HepG2 (cell line): ENCODE measurements around the gene CHD9. TPM values are rescaled to one million over a fixed set of nuclear protein-coding genes. Genes with fewer than 3 reads are reported as not detected.

Experiments used
- CCDC6 ChIP-seq: sonication (generic); formaldehyde crosslinking; IDR thresholded peaks from 2 replicates; pipeline ENCODE4 v1.8.1; 2022; ENCODE audit warnings: mild to moderate bottlenecking, missing genetic modification reagents, moderate library complexity
- FOXK1 ChIP-seq: sonication (generic); formaldehyde crosslinking; IDR thresholded peaks from 2 replicates; pipeline ENCODE4 v1.4.0; 2020; ENCODE audit warnings: low read depth, missing genetic modification reagents, borderline replicate concordance
- NR1H2 ChIP-seq: sonication (generic); formaldehyde crosslinking; IDR thresholded peaks from 2 replicates; pipeline ENCODE4 v1.8.1; 2022; ENCODE audit warnings: low read depth, missing genetic modification reagents, borderline replicate concordance
- POGZ ChIP-seq: sonication (generic); formaldehyde crosslinking; IDR thresholded peaks from 2 replicates; pipeline ENCODE4 v1.4.0; 2020; ENCODE audit warnings: mild to moderate bottlenecking, missing genetic modification reagents
- RXRB ChIP-seq: IDR thresholded peaks from 2 replicates; pipeline ENCODE4 v1.6.1; 2016; ENCODE audit warnings: borderline replicate concordance, missing genetic modification reagents, missing compliant biosample characterization
- SP2 ChIP-seq: sonication (generic); formaldehyde crosslinking; IDR thresholded peaks from 2 replicates; pipeline ENCODE4 v1.5.1; 2020; ENCODE audit warnings: mild to moderate bottlenecking, missing genetic modification reagents
- SRSF4 ChIP-seq: fragments of 200-400 bp; formaldehyde crosslinking; IDR thresholded peaks from one replicate; pipeline ENCODE4 v1.6.1; 2018; ENCODE audit warnings: mild to moderate bottlenecking, low read depth, low read length, moderate library complexity; ENCODE audit not compliant: poor library complexity, severe bottlenecking
- TBX2 ChIP-seq: sonication (generic); formaldehyde crosslinking; IDR thresholded peaks from 2 replicates; pipeline ENCODE4 v1.5.0; 2020; ENCODE audit warnings: missing genetic modification reagents, mild to moderate bottlenecking, borderline replicate concordance
- YEATS2 ChIP-seq: sonication (generic); formaldehyde crosslinking; IDR thresholded peaks from 2 replicates; pipeline ENCODE4 v1.4.0; 2020; ENCODE audit warnings: missing genetic modification reagents, borderline replicate concordance
- ZBTB21 ChIP-seq: sonication (generic); formaldehyde crosslinking; IDR thresholded peaks from 2 replicates; pipeline ENCODE4 v1.4.0; 2020; ENCODE audit warnings: missing genetic modification reagents
- ZNF282 ChIP-seq: fragments of 450-650 bp; IDR thresholded peaks from 2 replicates; pipeline ENCODE4 v1.6.1; 2018; ENCODE audit not compliant: partially characterized antibody
- ZNF3 ChIP-seq: IDR thresholded peaks from 2 replicates; pipeline ENCODE4 v1.7.0; 2017; ENCODE audit warnings: inconsistent platforms
- ZNF451 ChIP-seq: sonication (generic); formaldehyde crosslinking; IDR thresholded peaks from 2 replicates; pipeline ENCODE4 v1.5.0; 2020; ENCODE audit warnings: mild to moderate bottlenecking, missing genetic modification reagents
- ZNF468 ChIP-seq: sonication (generic); formaldehyde crosslinking; IDR thresholded peaks from 2 replicates; pipeline ENCODE4 v1.8.0; 2022; ENCODE audit warnings: mild to moderate bottlenecking, moderate library complexity, missing genetic modification reagents
- ZNF724P ChIP-seq: sonication (generic); formaldehyde crosslinking; IDR thresholded peaks from 2 replicates; pipeline ENCODE4 v1.8.0; 2022; ENCODE audit warnings: missing genetic modification reagents, borderline replicate concordance
- polyA plus RNA-seq, 8 experiments: library from polyadenylated mRNA; depleted of rRNA in 3 of 8; stranded (reverse) in 7 of 8; unstranded in 1 of 8; fragments of >200 nt; fragmentation: Illumina TruSeq in 4 of 8; extraction: Trizol in 4 of 8; gene quantifications; 2 replicates each; pipeline versions ENCODE4 v1.2.1 to v1.2.3, GENCODE V29; 2011 to 2016; ENCODE audit warnings: low read depth in 4 of 8, missing spikeins in 1 of 8, mixed read lengths in 1 of 8; ENCODE audit not compliant: insufficient read depth in 1 of 8
- total RNA-seq, 5 experiments: library from RNA; depleted of rRNA; stranded (reverse); fragments of >200 nt; fragmentation: Illumina TruSeq; extraction: Trizol; gene quantifications; 2 replicates each; pipeline ENCODE4 v1.2.3, GENCODE V29; 2016; ENCODE audit warnings: low read depth in 1 of 5
- TF ChIP-seq, protein P1 (sequence below): sonication (generic); formaldehyde crosslinking; IDR thresholded peaks from 2 replicates; pipeline ENCODE4 v1.5.1; 2020; ENCODE audit warnings: missing genetic modification reagents, mild to moderate bottlenecking, borderline replicate concordance
- TF ChIP-seq, protein P2 (sequence below), 2 experiments: fragments of 450-650 bp in 1 of 2; sonication (generic) in 1 of 2; formaldehyde crosslinking in 1 of 2; IDR thresholded peaks; 2 replicates each; pipeline versions ENCODE4 v1.6.1 to v1.8.0; 2016 to 2022; ENCODE audit warnings: antibody characterized with exemption in 1 of 2, mild to moderate bottlenecking in 1 of 2, missing genetic modification reagents in 1 of 2

The CHD9 gene
- total and polyA plus RNA-seq, 2 of the 13 experiments (the other 11 are each of a cell fraction or from before 2014, with no cell fraction given): 23.4 to 27.7 TPM

DNA sequence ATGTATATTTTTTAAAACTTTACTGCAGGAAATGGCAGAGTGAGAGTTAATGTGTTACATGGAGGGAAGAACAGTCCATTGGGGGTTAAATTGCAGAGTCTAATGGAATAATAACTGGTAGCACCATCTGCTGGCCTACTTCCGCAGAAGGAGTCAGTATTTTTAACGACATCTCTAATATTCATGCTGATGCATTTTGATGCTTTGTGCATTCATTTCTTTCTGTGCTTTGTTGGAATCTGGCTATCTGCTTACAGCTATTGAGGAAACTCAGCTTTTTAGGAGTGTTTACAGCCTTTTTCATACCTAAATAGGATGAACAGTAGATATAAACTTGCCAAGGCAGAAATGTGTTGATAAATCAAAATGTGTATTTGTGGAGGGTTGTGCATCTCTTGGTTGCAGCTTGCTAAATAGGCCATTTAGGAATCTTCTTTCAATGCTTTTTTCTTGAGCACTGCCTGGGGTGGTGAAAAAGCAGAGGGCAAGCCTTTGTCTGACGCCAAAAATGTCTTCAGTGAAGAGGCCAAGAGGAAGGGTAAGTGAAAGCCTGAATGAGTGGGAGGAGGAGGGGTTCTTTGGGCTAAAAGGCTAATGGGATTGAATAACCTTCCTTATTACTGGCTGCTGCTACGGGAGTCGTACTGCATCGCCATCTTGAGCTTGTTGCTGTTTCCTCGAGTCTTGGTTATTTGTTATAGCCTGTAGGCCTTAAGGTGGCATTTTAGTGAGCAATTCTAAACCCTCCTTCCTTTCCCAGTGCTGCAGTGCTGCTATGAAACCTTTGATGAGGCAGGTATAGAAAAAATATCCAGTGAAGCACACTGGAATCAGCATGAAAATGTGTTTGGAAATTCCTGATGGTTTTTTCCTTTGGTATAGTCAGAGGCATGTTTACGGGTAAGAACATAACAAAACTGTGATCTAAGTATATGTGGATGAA, 153.3 kb downstream of the CHD9 start (continued):
- TF ChIP-seq, protein P1, sequence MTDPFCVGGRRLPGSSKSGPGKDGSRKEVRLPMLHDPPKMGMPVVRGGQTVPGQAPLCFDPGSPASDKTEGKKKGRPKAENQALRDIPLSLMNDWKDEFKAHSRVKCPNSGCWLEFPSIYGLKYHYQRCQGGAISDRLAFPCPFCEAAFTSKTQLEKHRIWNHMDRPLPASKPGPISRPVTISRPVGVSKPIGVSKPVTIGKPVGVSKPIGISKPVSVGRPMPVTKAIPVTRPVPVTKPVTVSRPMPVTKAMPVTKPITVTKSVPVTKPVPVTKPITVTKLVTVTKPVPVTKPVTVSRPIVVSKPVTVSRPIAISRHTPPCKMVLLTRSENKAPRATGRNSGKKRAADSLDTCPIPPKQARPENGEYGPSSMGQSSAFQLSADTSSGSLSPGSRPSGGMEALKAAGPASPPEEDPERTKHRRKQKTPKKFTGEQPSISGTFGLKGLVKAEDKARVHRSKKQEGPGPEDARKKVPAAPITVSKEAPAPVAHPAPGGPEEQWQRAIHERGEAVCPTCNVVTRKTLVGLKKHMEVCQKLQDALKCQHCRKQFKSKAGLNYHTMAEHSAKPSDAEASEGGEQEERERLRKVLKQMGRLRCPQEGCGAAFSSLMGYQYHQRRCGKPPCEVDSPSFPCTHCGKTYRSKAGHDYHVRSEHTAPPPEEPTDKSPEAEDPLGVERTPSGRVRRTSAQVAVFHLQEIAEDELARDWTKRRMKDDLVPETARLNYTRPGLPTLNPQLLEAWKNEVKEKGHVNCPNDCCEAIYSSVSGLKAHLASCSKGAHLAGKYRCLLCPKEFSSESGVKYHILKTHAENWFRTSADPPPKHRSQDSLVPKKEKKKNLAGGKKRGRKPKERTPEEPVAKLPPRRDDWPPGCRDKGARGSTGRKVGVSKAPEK (CRISPR knock-in tag): no peak
- TF ChIP-seq ZNF282: no peak
- TF ChIP-seq RXRB (CRISPR knock-in tag): peak; percentile 27; the same call in 1 of the 2 replicates
- no peak for TF ChIP-seq ZBTB21 (CRISPR knock-in tag)
- no peak for TF ChIP-seq ZNF451
- TF ChIP-seq, protein P2, sequence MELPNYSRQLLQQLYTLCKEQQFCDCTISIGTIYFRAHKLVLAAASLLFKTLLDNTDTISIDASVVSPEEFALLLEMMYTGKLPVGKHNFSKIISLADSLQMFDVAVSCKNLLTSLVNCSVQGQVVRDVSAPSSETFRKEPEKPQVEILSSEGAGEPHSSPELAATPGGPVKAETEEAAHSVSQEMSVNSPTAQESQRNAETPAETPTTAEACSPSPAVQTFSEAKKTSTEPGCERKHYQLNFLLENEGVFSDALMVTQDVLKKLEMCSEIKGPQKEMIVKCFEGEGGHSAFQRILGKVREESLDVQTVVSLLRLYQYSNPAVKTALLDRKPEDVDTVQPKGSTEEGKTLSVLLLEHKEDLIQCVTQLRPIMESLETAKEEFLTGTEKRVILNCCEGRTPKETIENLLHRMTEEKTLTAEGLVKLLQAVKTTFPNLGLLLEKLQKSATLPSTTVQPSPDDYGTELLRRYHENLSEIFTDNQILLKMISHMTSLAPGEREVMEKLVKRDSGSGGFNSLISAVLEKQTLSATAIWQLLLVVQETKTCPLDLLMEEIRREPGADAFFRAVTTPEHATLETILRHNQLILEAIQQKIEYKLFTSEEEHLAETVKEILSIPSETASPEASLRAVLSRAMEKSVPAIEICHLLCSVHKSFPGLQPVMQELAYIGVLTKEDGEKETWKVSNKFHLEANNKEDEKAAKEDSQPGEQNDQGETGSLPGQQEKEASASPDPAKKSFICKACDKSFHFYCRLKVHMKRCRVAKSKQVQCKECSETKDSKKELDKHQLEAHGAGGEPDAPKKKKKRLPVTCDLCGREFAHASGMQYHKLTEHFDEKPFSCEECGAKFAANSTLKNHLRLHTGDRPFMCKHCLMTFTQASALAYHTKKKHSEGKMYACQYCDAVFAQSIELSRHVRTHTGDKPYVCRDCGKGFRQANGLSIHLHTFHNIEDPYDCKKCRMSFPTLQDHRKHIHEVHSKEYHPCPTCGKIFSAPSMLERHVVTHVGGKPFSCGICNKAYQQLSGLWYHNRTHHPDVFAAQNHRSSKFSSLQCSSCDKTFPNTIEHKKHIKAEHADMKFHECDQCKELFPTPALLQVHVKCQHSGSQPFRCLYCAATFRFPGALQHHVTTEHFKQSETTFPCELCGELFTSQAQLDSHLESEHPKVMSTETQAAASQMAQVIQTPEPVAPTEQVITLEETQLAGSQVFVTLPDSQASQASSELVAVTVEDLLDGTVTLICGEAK (IDR thresholded peaks at IDR 0.05): no peak
- TF ChIP-seq, protein P2 (CRISPR knock-in tag; IDR thresholded peaks at IDR 0.05): no peak
- no peak for TF ChIP-seq CCDC6 (CRISPR knock-in tag)
- no peak for TF ChIP-seq TBX2 (CRISPR knock-in tag)
- no peak for TF ChIP-seq ZNF3
- no peak for TF ChIP-seq NR1H2 (CRISPR knock-in tag)
- no peak for TF ChIP-seq ZNF724P
- TF ChIP-seq SP2: no peak
- no peak for TF ChIP-seq POGZ (CRISPR knock-in tag)
- no peak for TF ChIP-seq YEATS2 (CRISPR knock-in tag)
- TF ChIP-seq FOXK1 (CRISPR knock-in tag): no peak
- TF ChIP-seq SRSF4: no peak
- no peak for TF ChIP-seq ZNF468 (CRISPR knock-in tag)
